HEK293T (cell line): ENCODE results near the gene SLC18A2.

Source experiments
- ARNT ChIP-seq: fragments of 450-650 bp; IDR thresholded peaks from 2 replicates; pipeline ENCODE4 v1.6.1; 2017; ENCODE audit warnings: mild to moderate bottlenecking
- CTBP1 ChIP-seq: fragments of 450-650 bp; IDR thresholded peaks from 2 replicates; pipeline ENCODE4 v1.6.1; 2016; ENCODE audit warnings: borderline replicate concordance
- ELF4 ChIP-seq: fragments of 450-650 bp; IDR thresholded peaks from 2 replicates; pipeline ENCODE4 v1.6.1; 2017; ENCODE audit warnings: antibody characterized with exemption
- FOXA1 ChIP-seq: fragments of 450-650 bp; IDR thresholded peaks from 2 replicates; pipeline ENCODE4 v1.6.1; 2016; ENCODE audit warnings: mild to moderate bottlenecking
- FOXM1 ChIP-seq: fragments of 450-650 bp; IDR thresholded peaks from 2 replicates; pipeline ENCODE4 v1.6.1; 2017; ENCODE audit warnings: mild to moderate bottlenecking, borderline replicate concordance
- L3MBTL2 ChIP-seq: fragments of 450-650 bp; conservative IDR thresholded peaks from 2 replicates; pipeline ENCODE4 v1.6.1; 2016; ENCODE audit warnings: mild to moderate bottlenecking
- NFRKB ChIP-seq: fragments of 450-650 bp; IDR thresholded peaks from 2 replicates; pipeline ENCODE4 v1.6.1; 2016; ENCODE audit warnings: mild to moderate bottlenecking, moderate library complexity
- SP1 ChIP-seq: fragments of 450-650 bp; IDR thresholded peaks from 2 replicates; pipeline ENCODE4 v1.6.1; 2017
- TARDBP ChIP-seq: fragments of 450-650 bp; IDR thresholded peaks from 2 replicates; pipeline ENCODE4 v1.6.1; 2016
- ZNF384 ChIP-seq: fragments of 450-650 bp; IDR thresholded peaks from 2 replicates; pipeline ENCODE4 v1.6.1; 2016

DNA sequence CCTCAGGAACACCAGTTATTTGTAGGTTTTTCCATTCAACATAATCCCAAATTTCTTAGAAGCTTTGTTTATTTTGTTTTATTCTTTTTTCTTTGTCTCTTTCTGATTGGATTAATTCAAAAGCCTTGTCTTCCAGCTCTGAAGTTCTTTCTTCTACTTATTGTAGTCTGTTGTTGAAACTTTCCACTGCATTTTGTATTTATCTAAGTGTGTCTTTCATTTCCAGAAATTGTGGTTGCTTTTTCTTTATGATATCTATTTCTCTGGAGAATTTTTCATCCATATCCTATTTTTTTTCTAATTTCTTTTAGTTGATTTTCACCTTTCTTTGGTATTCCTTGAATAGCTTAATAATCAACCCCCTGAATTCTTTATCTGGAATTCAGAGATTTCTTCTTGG, 58.5 kb downstream of the SLC18A2 start:
- TF ChIP-seq SP1 (no peak), CTBP1 (no peak), L3MBTL2 (no peak), ARNT (no peak), ZNF384 (no peak), FOXA1 (no peak), ELF4 (no peak), NFRKB (no peak), TARDBP (no peak), FOXM1 (no peak)
